Esophagus squamous epithelium (tissue), 5 donors: Measurements from ENCODE around the gene EIF4E. TPM values are rescaled to one million over a fixed set of nuclear protein-coding genes. Genes with fewer than 3 reads are reported as not detected.
"Not testable (repeated sequence)": the region's sequence is repeated elsewhere in the genome, so short reads cannot be mapped to it uniquely, and the experiment has no call there.

Experiments used
- DNase-seq: peaks from one replicate; lab custom pipeline; 2025; lab: John Stamatoyannopoulos, UW
- H3K27ac ChIP-seq, 4 donors: fragments of 200-600 bp; sonication (generic); one replicate each; pipeline ENCODE4 v1.5.1; 2016 to 2019; ENCODE audit warnings: mild to moderate bottlenecking in 1 of 4
- H3K27me3 ChIP-seq, 4 donors: fragments of 200-600 bp; sonication (generic); 1 replicate in 3 of 4; 2 replicates in 1 of 4; pipeline versions ENCODE4 v1.5.1 to v1.6.0; 2017 to 2021; ENCODE audit warnings: antibody characterized with exemption in 1 of 4
- H3K36me3 ChIP-seq, 3 donors: fragments of 200-600 bp; sonication (generic); one replicate each; pipeline ENCODE4 v1.5.1; 2016 to 2019
- H3K4me1 ChIP-seq, 3 donors: fragments of 200-600 bp; sonication (generic); one replicate each; pipeline ENCODE4 v1.5.1; 2017 to 2019
- H3K4me3 ChIP-seq, 4 donors: fragments of 200-600 bp; sonication (generic); 1 replicate in 3 of 4; 2 replicates in 1 of 4; pipeline ENCODE4 v1.5.1; 2016 to 2019; ENCODE audit warnings: mild to moderate bottlenecking in 2 of 4, moderate library complexity in 1 of 4
- H3K9me3 ChIP-seq, 3 donors: fragments of 200-600 bp; sonication (generic); one replicate each; pipeline ENCODE4 v1.5.1; 2016 to 2019
- POLR2A ChIP-seq, 4 donors: fragments of 450-650 bp; IDR thresholded peaks; one replicate each; pipeline ENCODE4 v1.6.1; 2017; ENCODE audit warnings: antibody characterized with exemption in 4 of 4, mild to moderate bottlenecking in 4 of 4, moderate library complexity in 3 of 4
- WGBS, 2 donors: methylation state at CpG; one replicate each; pipeline ENCODE4 v1.1.5; 2018; 5-methylcytosine and 5-hydroxymethylcytosine counted together
- intact Hi-C: fragments of 100-400 bp; cut with DNase I; formaldehyde crosslinking; loops from one replicate; pipeline ENCODE4 v1.15.0; 2022
- small RNA-seq, 4 donors: library from RNA; depleted of rRNA; stranded (forward); fragments of <200 nt; gene quantifications; one replicate each; pipeline ENCODE3, GENCODE V24; 2016
- total RNA-seq, 4 donors: library from RNA; depleted of rRNA; stranded (reverse); fragments of >200 nt; gene quantifications; one replicate each; pipeline ENCODE4 v1.1.0, GENCODE V29; 2016
- TF ChIP-seq, protein P1 (sequence below), 6 experiments: fragments of 450-650 bp in 4 of 6; fragments of 200-600 bp in 2 of 6; sonication (generic) in 2 of 6; IDR thresholded peaks; one replicate each; pipeline ENCODE4 v1.5.1; 2016 to 2019; ENCODE audit warnings: antibody characterized with exemption in 6 of 6, mild to moderate bottlenecking in 4 of 6, moderate library complexity in 4 of 6
- donor health status: DM: yes; HTN: yes; CAD: no.

Gene EIF4E
- total RNA-seq, 4 donors from 2014 or later: 86.1 to 149 (median 125) TPM

DNA sequence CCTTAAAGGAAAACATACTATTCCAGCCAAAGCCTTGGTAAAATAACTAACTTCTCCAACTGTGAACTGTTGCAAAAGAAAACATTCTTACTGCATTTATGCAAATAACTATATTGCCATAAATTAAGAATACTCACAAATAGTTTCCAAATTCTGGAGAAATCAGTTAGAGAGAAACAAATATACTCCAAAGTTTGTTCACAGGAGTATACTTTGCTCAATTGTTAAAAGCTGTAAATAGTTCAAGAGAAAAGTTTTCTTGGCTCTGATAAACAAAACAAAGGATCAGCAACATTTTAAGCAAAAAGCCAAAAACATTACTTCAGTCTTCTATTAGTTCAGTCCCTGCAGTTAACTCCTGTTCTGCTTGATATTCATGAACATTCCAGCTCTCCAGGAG, 83.0 kb downstream of the EIF4E start:
- DNase-seq: no peak
- Histone ChIP-seq H3K4me1 (no peaks in the 10 kb centered on the region), H3K36me3 (no peaks in the 10 kb centered on the region), H3K9me3 (peaks cover 0 to 12% (median 9%) of the 10 kb centered on the region in 3 donors), H3K27ac (no peak overlapping the region), H3K4me3 (no peak overlapping the region), H3K27me3 (no peaks in the 10 kb centered on the region)
- intact Hi-C loops: no loop called here
- no peak for TF ChIP-seq POLR2A (IDR thresholded peaks at IDR 0.05)
- TF ChIP-seq, protein P1, sequence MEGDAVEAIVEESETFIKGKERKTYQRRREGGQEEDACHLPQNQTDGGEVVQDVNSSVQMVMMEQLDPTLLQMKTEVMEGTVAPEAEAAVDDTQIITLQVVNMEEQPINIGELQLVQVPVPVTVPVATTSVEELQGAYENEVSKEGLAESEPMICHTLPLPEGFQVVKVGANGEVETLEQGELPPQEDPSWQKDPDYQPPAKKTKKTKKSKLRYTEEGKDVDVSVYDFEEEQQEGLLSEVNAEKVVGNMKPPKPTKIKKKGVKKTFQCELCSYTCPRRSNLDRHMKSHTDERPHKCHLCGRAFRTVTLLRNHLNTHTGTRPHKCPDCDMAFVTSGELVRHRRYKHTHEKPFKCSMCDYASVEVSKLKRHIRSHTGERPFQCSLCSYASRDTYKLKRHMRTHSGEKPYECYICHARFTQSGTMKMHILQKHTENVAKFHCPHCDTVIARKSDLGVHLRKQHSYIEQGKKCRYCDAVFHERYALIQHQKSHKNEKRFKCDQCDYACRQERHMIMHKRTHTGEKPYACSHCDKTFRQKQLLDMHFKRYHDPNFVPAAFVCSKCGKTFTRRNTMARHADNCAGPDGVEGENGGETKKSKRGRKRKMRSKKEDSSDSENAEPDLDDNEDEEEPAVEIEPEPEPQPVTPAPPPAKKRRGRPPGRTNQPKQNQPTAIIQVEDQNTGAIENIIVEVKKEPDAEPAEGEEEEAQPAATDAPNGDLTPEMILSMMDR (IDR thresholded peaks at IDR 0.05): no peak

GRCh38 chr4:98842917-98843316, 86.0 kb downstream of the EIF4E start:
- intact Hi-C loops, H3K27ac ChIP-seq, H3K4me3 ChIP-seq, H3K36me3 ChIP-seq, H3K27me3 ChIP-seq, DNase-seq, H3K4me1 ChIP-seq: not testable (repeated sequence)
- 85 to 91% methylated on average over 11 of the region's 11 CpGs for WGBS, 2 donors
- peaks cover 0 to 12% (median 9%) of the 10 kb centered on the region in 3 donors for H3K9me3 ChIP-seq

DNA sequence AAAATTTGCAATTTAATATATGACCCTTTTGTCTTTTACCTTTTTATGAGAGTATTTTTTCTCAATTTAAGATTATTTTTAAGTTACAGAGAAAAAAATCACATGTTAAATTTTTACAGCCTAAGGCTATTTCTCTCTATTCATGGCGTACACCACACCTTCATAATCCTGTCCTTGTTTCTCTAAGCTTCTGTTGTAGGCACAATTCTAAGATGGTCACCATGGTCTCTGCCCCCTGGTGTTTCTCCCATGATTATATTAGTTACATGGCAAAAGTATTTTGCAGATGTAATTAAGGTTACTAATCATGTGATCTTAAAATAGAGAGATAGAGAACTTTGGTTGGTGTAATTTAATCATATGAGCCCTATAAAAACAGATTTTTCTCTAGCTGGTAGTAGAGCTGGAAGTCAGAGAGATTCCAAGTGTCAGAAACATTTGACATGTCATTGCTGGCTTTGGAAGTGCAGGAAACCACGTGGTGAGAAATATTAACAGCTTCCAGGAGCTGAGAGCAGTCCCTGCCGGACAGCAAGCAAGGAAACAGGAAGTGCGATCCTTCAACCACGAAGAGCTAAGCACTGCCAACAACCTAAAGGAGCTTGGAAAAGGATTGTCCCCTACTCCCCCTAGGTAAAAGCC, 89.8 kb downstream of the EIF4E start:
- no peaks in the 10 kb centered on the region for H3K36me3 ChIP-seq
- no peaks in the 10 kb centered on the region for H3K4me1 ChIP-seq
- H3K4me3 ChIP-seq: no peak overlapping the region
- no peak for TF ChIP-seq POLR2A (IDR thresholded peaks at IDR 0.05)
- TF ChIP-seq, protein P1 (IDR thresholded peaks at IDR 0.05): no peak
- no peaks in the 10 kb centered on the region for H3K27me3 ChIP-seq
- WGBS, 2 donors: 31 to 45% methylated on average over 5 of the region's 5 CpGs
- H3K27ac ChIP-seq: peak overlapping the region in 1 of 4 donors; percentile 7
- no peaks in the 10 kb centered on the region for H3K9me3 ChIP-seq
- intact Hi-C loops: no loop called here
- no peak for DNase-seq

DNA sequence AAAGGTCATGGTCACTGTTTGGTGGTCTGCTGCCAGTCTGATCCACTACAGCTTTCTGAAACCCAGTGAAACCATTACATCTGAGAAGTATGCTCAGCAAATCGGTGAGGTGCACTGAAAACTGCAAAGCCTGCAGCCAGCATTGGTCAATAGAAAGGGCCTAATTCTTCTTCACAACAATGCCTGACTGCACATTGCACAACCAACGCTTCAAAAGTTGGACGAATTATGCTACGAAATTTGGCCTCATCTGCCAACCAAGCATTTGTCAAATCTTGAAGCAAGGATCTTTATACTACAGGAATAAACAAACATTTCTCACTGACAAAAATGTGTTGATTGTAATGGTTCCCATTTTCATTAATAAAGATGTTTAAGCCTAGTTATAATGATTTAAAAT, 90.4 kb downstream of the EIF4E start:
- H3K27me3 ChIP-seq: no peaks in the 10 kb centered on the region
- WGBS, 2 donors: 76 to 86% methylated on average over 4 of the region's 4 CpGs
- H3K4me3 ChIP-seq: no peak overlapping the region
- no peak for DNase-seq
- no peak overlapping the region for H3K27ac ChIP-seq
- no peak for TF ChIP-seq POLR2A (IDR thresholded peaks at IDR 0.05)
- TF ChIP-seq, protein P1 (IDR thresholded peaks at IDR 0.05): no peak
- no peaks in the 10 kb centered on the region for H3K36me3 ChIP-seq
- H3K9me3 ChIP-seq: no peaks in the 10 kb centered on the region
- no peaks in the 10 kb centered on the region for H3K4me1 ChIP-seq
- intact Hi-C loops: no loop called here

DNA sequence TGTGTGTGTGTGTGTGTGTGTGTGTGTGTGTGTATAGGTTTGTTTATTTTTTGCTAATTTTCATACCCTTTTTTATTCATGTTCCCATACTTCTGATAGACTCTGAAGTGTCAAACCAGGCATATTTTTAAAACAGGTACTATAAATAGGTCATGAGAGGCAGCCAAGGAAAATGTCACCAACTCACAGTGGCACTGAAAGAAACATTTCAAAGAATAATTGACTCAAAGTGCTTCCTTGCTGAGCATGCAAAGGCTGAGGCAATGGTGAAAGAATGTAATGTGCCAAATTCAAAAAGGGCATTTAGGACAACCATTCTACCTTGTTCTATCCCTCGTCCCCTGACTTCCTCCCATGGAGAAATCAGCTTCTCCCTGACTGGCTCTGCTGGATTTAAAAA, 95.5 kb downstream of the EIF4E start:
- no peak for TF ChIP-seq POLR2A (IDR thresholded peaks at IDR 0.05)
- TF ChIP-seq, protein P1 (IDR thresholded peaks at IDR 0.05): no peak
- no peak for DNase-seq
- Histone ChIP-seq H3K4me3 (no peak overlapping the region), H3K9me3 (no peaks in the 10 kb centered on the region), H3K27me3 (no peaks in the 10 kb centered on the region), H3K4me1 (no peaks in the 10 kb centered on the region), H3K27ac (no peak overlapping the region), H3K36me3 (no peaks in the 10 kb centered on the region)
- intact Hi-C loops: no loop called here
- 56 to 61% methylated on average over 1 of the region's 1 CpG for WGBS, 2 donors

- 62 to 79% methylated on average over 1 of the region's 1 CpG for WGBS, 2 donors
- H3K4me1 ChIP-seq, DNase-seq, H3K9me3 ChIP-seq, H3K4me3 ChIP-seq, H3K27ac ChIP-seq, H3K27me3 ChIP-seq, H3K36me3 ChIP-seq, intact Hi-C loops: not testable (repeated sequence)
Measured at GRCh38 chr4:98831036-98831435, 97.9 kb downstream of the EIF4E start.

Small RNA genes within 50 kb of the gene (small RNA-seq; reads per million reads assigned to genes)
- gene RNU7-149P (0 reads per million in 4 donors), gene TBCAP3 (0 reads per million in 4 donors)

Other genes with a start within 250 kb of the EIF4E start
- 10 to 100 TPM; 48.5 to 81.6 (median 72.1) TPM for gene METAP1, start 66.6 kb upstream of the EIF4E start, total RNA-seq
- gene ADH5, start 159.7 kb upstream of the EIF4E start, total RNA-seq: 100 to 1,000 TPM in 2 of 4 donors, 10 to 100 TPM in 2; 24.8 to 183 (median 110) TPM
- 1 to 10 TPM in 2 of 4 donors, not detected in 2; 1.9 to 6.2 TPM for gene ADH4, start 215.2 kb upstream of the EIF4E start, total RNA-seq